HCT116 (cell line): ENCODE measurements around the gene CLEC4M. TPM values are rescaled to one million over a fixed set of nuclear protein-coding genes. Genes with fewer than 3 reads are reported as not detected.

Source experiments
- ATAC-seq: fragments of 200-7000 bp; cut with Tn5 transposase; 2 replicates; pipeline ENCODE4 v1.9.1; 2020; ENCODE audit warnings: mild to moderate bottlenecking, moderate library complexity
- BruUV-seq: library from RNA; stranded (reverse); fragments of 400-500 nt; replicated peaks from 2 replicates; lab custom pipeline; 2021; lab: Mats Ljungman, UMichigan
- CTCF ChIA-PET: fragments of 300-600 bp; sonication (Branson Sonifier 250); formaldehyde crosslinking; loops from one replicate; lab custom pipeline; 2021; ENCODE audit warnings: antibody characterized with exemption; lab: Charles Lee
- POLR2A ChIA-PET: fragments of 300-600, 350-600 bp; sonication (Branson Sonifier 250); formaldehyde crosslinking; loops from one replicate; lab custom pipeline; 2021; ENCODE audit warnings: antibody characterized with exemption; lab: Charles Lee
- RAD21 ChIA-PET, 2 experiments: fragments of 300-600 bp; sonication (Branson Sonifier 250); formaldehyde crosslinking; loops; one replicate each; lab custom pipeline; 2023; ENCODE audit warnings: low total read pairs in 2 of 2; ENCODE audit not compliant: uncharacterized antibody in 2 of 2, unreplicated experiment in 2 of 2, low non-redundant PET in 1 of 2; lab: Charles Lee
- DNase-seq: peaks from one replicate; pipeline ENCODE4 v3.0.0-alpha.2; 2010; ENCODE audit warnings: low read depth, low spot score
- H2AFZ ChIP-seq: fragments of 200-600 bp; shearing (Covaris generic), sonication (generic); 2 replicates; pipeline ENCODE4 v1.6.1; 2017; ENCODE audit warnings: low read depth, mixed run types, mixed read lengths, antibody characterized with exemption, low read length; ENCODE audit not compliant: poor library complexity, severe bottlenecking
- H3K27ac ChIP-seq: 2 replicates; pipeline ENCODE4 v1.5.1; 2012; ENCODE audit warnings: low read depth, low read length
- H3K27me3 ChIP-seq: fragments of 200-600 bp; sonication (generic); 2 replicates; pipeline ENCODE4 v1.6.1; 2016; ENCODE audit warnings: mixed run types, low read length, mixed read lengths; ENCODE audit not compliant: insufficient read depth
- H3K36me3 ChIP-seq, 2 experiments: fragments of 200-500 bp in 1 of 2; fragments of 200-600 bp in 1 of 2; sonication (Bioruptor generic) in 1 of 2; sonication (generic) in 1 of 2; 2 replicates each; pipeline versions ENCODE4 v1.5.1 to v1.6.1; 2014 to 2016; ENCODE audit warnings: low read length in 2 of 2, inconsistent platforms in 1 of 2, mixed read lengths in 1 of 2, mixed run types in 1 of 2; ENCODE audit not compliant: insufficient read depth in 2 of 2, control insufficient read depth in 1 of 2
- H3K4me1 ChIP-seq, 2 experiments: fragments of 200-600 bp in 1 of 2; sonication (generic) in 1 of 2; 2 replicates each; pipeline versions ENCODE4 v1.5.1 to v1.6.1; 2012 to 2017; ENCODE audit warnings: low read length in 2 of 2, inconsistent platforms in 1 of 2, mild to moderate bottlenecking in 1 of 2, mixed read lengths in 1 of 2, mixed run types in 1 of 2, moderate library complexity in 1 of 2; ENCODE audit not compliant: insufficient read depth in 2 of 2, control insufficient read depth in 1 of 2
- H3K4me2 ChIP-seq: fragments of 200-600 bp; sonication (generic); 2 replicates; pipeline ENCODE4 v1.6.1; 2017; ENCODE audit warnings: mixed run types, low read length, mixed read lengths
- H3K4me3 ChIP-seq, 2 experiments: fragments of 200-600 bp in 1 of 2; sonication (generic) in 1 of 2; replicated peaks in 1 of 2; 2 replicates each; pipeline ENCODE4 v1.5.1; 2011 to 2016; ENCODE audit warnings: low read length in 2 of 2, control low read depth in 1 of 2, low read depth in 1 of 2, mild to moderate bottlenecking in 1 of 2, mixed read lengths in 1 of 2, mixed run types in 1 of 2
- H3K79me2 ChIP-seq: fragments of 200-600 bp; sonication (generic); 2 replicates; pipeline ENCODE4 v1.6.1; 2017; ENCODE audit warnings: mild to moderate bottlenecking, mixed run types, low read length, moderate library complexity, mixed read lengths; ENCODE audit not compliant: insufficient read depth
- H3K9ac ChIP-seq: fragments of 200-600 bp; sonication (generic); 2 replicates; pipeline ENCODE4 v1.6.1; 2016; ENCODE audit warnings: low read length, mixed read lengths
- H3K9me2 ChIP-seq: fragments of 200-600 bp; sonication (generic), shearing (Covaris generic); 2 replicates; pipeline ENCODE4 v1.6.1; 2017; ENCODE audit warnings: mixed run types, mild to moderate bottlenecking, moderate library complexity; ENCODE audit not compliant: insufficient read depth
- H3K9me3 ChIP-seq, 2 experiments: fragments of 200-500 bp in 1 of 2; fragments of 200-600 bp in 1 of 2; sonication (Bioruptor generic) in 1 of 2; sonication (generic) in 1 of 2; 2 replicates each; pipeline ENCODE4 v1.6.1; 2014 to 2017; ENCODE audit warnings: low read length in 2 of 2, mixed read lengths in 2 of 2, inconsistent platforms in 1 of 2, low read depth in 1 of 2, mild to moderate bottlenecking in 1 of 2, mixed run types in 1 of 2, moderate library complexity in 1 of 2; ENCODE audit not compliant: control insufficient read depth in 1 of 2, insufficient read depth in 1 of 2
- H4K20me1 ChIP-seq: fragments of 200-600 bp; sonication (generic), shearing (Covaris generic); 2 replicates; pipeline ENCODE4 v1.6.1; 2017; ENCODE audit warnings: mixed run types, mild to moderate bottlenecking, moderate library complexity; ENCODE audit not compliant: insufficient read depth
- ATF3 ChIP-seq: IDR thresholded peaks from 2 replicates; pipeline ENCODE4 v1.6.1; 2012
- CBX3 ChIP-seq: IDR thresholded peaks from 2 replicates; pipeline ENCODE4 v1.6.1; 2012; ENCODE audit warnings: low read depth
- CEBPB ChIP-seq: IDR thresholded peaks from 2 replicates; pipeline ENCODE4 v1.6.1; 2012; ENCODE audit warnings: low read depth
- EGR1 ChIP-seq: IDR thresholded peaks from 2 replicates; pipeline ENCODE4 v1.6.1; 2012; ENCODE audit warnings: low read depth
- ELF1 ChIP-seq: IDR thresholded peaks from 2 replicates; pipeline ENCODE4 v1.6.1; 2012; ENCODE audit warnings: low read depth, borderline replicate concordance
- EZH2 ChIP-seq: fragments of 200-600 bp; sonication (generic); IDR thresholded peaks from 2 replicates; pipeline ENCODE4 v1.6.1; 2017; ENCODE audit warnings: antibody characterized with exemption, mixed run types
- FOSL1 ChIP-seq: IDR thresholded peaks from 2 replicates; pipeline ENCODE4 v1.6.1; 2012; ENCODE audit warnings: low read depth
- JUND ChIP-seq: IDR thresholded peaks from 2 replicates; pipeline ENCODE4 v1.6.1; 2012
- MAX ChIP-seq: IDR thresholded peaks from 2 replicates; pipeline ENCODE4 v1.6.1; 2012
- POLR2A ChIP-seq: IDR thresholded peaks from 2 replicates; pipeline ENCODE4 v1.7.0; 2011; ENCODE audit warnings: borderline replicate concordance; ENCODE audit not compliant: insufficient read depth, insufficient read length; ENCODE audit errors: extremely low read depth
- POLR2AphosphoS5 ChIP-seq: IDR thresholded peaks from 2 replicates; pipeline ENCODE4 v1.6.1; 2011; ENCODE audit warnings: mild to moderate bottlenecking, low read depth, low read length, moderate library complexity
- RAD21 ChIP-seq: IDR thresholded peaks from 2 replicates; pipeline ENCODE4 v1.6.1; 2012; ENCODE audit warnings: low read depth, mild to moderate bottlenecking
- REST ChIP-seq: IDR thresholded peaks from 2 replicates; pipeline ENCODE4 v1.6.1; 2012; ENCODE audit warnings: low read depth
- TCF7L2 ChIP-seq: IDR thresholded peaks from 2 replicates; pipeline ENCODE4 v1.7.0; 2011; ENCODE audit warnings: borderline replicate concordance, inconsistent platforms; ENCODE audit not compliant: insufficient read depth, insufficient read length; ENCODE audit errors: extremely low read depth
- intact Hi-C: fragments of 100-400 bp; cut with micrococcal nuclease; formaldehyde crosslinking; loops from 2 replicates; pipeline ENCODE4 v1.10.0; 2022
- total RNA-seq: library from RNA; stranded (reverse); gene quantifications from one replicate; pipeline ENCODE4 v1.2.1, GENCODE V29; 2021; ENCODE audit not compliant: unreplicated experiment

The CLEC4M gene
- total RNA-seq, 1 experiment from 2014 or later = not detected

- Histone ChIP-seq H3K79me2 (no peaks in the 10 kb centered on the region), H3K4me3 (no peak overlapping the region), H3K4me1 (no peaks in the 10 kb centered on the region), H3K4me2 (no peak overlapping the region), H3K9ac (no peak overlapping the region), H3K9me2 (no peaks in the 10 kb centered on the region), H2AFZ (no peak overlapping the region), H4K20me1 (no peaks in the 10 kb centered on the region), H3K36me3 (no peaks in the 10 kb centered on the region), H3K27me3 (peaks cover 3% of the 10 kb centered on the region; the same call in 1 of the 2 replicates), H3K27ac (no peak overlapping the region), H3K9me3 (no peaks in the 10 kb centered on the region)
- DNase-seq (no peak), ATAC-seq (no peak)
- no TSS peak for BruUV-seq
- CTCF ChIA-PET = no interaction called here
- TF ChIP-seq RAD21 (no peak), REST (no peak), CBX3 (no peak), EZH2 (no peak)
- intact Hi-C loops = no loop called here
- POLR2A ChIA-PET = no interaction called here
- RAD21 ChIA-PET = no interaction called here
Measured at GRCh38 chr19:7767487-7767886, 4.4 kb downstream of the CLEC4M start.

- intact Hi-C loops = no loop called here
- ATAC-seq (no peak), DNase-seq (no peak)
- Histone ChIP-seq H3K36me3 (no peaks in the 10 kb centered on the region), H2AFZ (no peak overlapping the region), H3K79me2 (no peaks in the 10 kb centered on the region), H3K4me2 (no peak overlapping the region), H3K9ac (no peak overlapping the region), H3K9me3 (no peaks in the 10 kb centered on the region), H4K20me1 (no peaks in the 10 kb centered on the region), H3K27ac (no peak overlapping the region), H3K4me3 (no peak overlapping the region), H3K27me3 (peaks cover 3% of the 10 kb centered on the region; the same call in 1 of the 2 replicates), H3K4me1 (peaks cover 0 to 4% of the 10 kb centered on the region in 2 experiments; a peak in 1 of 4 replicates), H3K9me2 (no peaks in the 10 kb centered on the region)
- ChIA-PET CTCF (no interaction called here), RAD21 (no interaction called here), POLR2A (no interaction called here)
- BruUV-seq = no TSS peak
- TF ChIP-seq JUND (no peak), RAD21 (no peak), REST (no peak), FOSL1 (no peak), TCF7L2 (no peak), MAX (no peak), POLR2AphosphoS5 (no peak), EGR1 (no peak), ELF1 (no peak), CEBPB (no peak), POLR2A (no peak), CBX3 (no peak), ATF3 (no peak)
Measured at GRCh38 chr19:7769171-7769570, 6.1 kb downstream of the CLEC4M start.
